GM12801 (cell line): ENCODE measurements around the gene FOXO6.

Source experiments
- CTCF ChIP-seq: IDR thresholded peaks from one replicate; pipeline ENCODE4 v1.5.1; 2011; ENCODE audit warnings: control low read depth; ENCODE audit not compliant: insufficient read length; ENCODE audit errors: extremely low read depth

FOXO6 gene

GRCh38 chr1:41428738-41429640 lies 67.8 kb downstream of the FOXO6 start:
- TF ChIP-seq CTCF = no peak

DNA sequence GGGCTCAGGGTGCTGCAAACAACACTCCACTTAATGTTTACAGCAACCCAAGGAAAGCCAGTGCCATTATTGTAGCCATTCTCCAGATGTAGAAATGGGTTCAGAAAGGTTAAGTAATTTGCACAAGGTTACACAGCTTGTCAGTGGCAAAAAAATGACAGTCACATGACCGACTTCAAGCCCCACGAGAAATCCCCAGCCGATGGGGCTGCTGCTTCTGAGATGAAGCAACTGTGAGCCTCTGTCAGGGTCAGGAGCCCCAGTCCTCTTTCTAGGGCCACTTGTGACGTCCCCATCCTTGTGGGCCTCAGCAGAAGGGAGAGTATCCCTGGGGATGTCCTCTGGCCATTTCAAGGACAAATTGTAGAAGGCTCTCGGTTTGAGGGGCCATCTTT lies 68.4 kb downstream of the FOXO6 start:
- no peak for TF ChIP-seq CTCF

GRCh38 chr1:41430069-41430468 lies 68.8 kb downstream of the FOXO6 start:
- TF ChIP-seq CTCF = no peak

GRCh38 chr1:41430582-41430981 lies 69.3 kb downstream of the FOXO6 start:
- no peak for TF ChIP-seq CTCF

GRCh38 chr1:41431490-41432350 lies 70.5 kb downstream of the FOXO6 start:
- TF ChIP-seq CTCF = no peak
